PFSK-1 (cell line): Measurements from ENCODE around the gene CD160.

Experiments used
- POLR2AphosphoS5 ChIP-seq: IDR thresholded peaks from 2 replicates; pipeline ENCODE4 v1.6.1; 2012; ENCODE audit warnings: low read depth, mild to moderate bottlenecking, control low read depth, low read length, moderate library complexity
- SIN3A ChIP-seq: IDR thresholded peaks from 2 replicates; pipeline ENCODE4 v1.6.1; 2012; ENCODE audit warnings: mild to moderate bottlenecking, low read length, moderate library complexity, borderline replicate concordance; ENCODE audit not compliant: insufficient read depth

GRCh38 chr1:145714524-145715111, 4.7 kb upstream of the CD160 start:
- TF ChIP-seq POLR2AphosphoS5 (no peak), SIN3A (no peak)
